SK-N-MC (cell line): Measurements from ENCODE around the gene CNPY4.

Experiments
- EZH2 ChIP-seq: fragments of 200-600 bp; sonication (generic); IDR thresholded peaks from one replicate; pipeline ENCODE4 v1.6.1; 2017; ENCODE audit warnings: antibody characterized with exemption
- POLR2AphosphoS5 ChIP-seq: IDR thresholded peaks from 2 replicates; pipeline ENCODE4 v1.6.1; 2012; ENCODE audit warnings: mild to moderate bottlenecking, low read depth, low read length, borderline replicate concordance

DNA sequence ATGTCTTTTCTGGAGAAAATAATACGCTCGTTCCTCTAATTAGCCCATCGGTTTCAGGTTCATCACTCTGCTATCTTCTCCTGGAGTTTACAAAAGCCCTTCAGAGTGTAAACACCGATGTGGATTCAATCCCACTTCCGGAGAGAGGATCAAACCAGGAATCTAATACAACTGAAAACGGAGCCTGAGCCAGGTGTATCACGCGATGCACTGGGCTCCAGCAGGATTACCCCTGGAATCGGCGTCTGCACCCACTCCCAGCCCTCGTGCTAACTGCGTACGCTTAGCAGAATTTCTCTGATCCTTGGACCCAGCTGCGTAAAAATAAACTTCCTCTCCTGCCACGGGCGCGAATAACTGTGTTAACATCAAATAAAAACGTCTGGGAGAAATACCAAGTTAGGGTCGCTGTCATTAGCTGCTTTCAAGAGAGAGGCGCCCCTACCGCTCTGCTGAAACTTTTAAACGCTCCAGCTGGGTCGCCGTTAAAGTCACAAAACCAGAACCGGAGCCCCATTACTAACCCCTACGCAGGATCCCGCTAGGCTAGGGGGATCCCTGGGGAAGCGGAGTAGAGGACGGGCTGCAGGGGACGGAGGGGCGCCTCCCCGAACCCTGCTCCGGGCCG, 38.4 kb upstream of the CNPY4 start:
- TF ChIP-seq POLR2AphosphoS5 (no peak), EZH2 (no peak)
